Measurements from ENCODE around the gene PFDN6. TPM values are rescaled to one million over a fixed set of nuclear protein-coding genes. Genes with fewer than 3 reads are reported as not detected.

PFDN6 gene
- polyA plus RNA-seq, 3 donors = 26.0 to 36.2 (median 28.4) TPM

- H4K20me1 ChIP-seq (ENCODE audit: insufficient read depth, low read length) = peaks cover 59% of the 10 kb centered on the region
- H3K9ac ChIP-seq (ENCODE audit: insufficient read depth, low read length, poor library complexity, severe bottlenecking) = no peak overlapping the region
- H3K27me3 ChIP-seq (ENCODE audit: control insufficient read depth in 2 of 2, insufficient read depth in 2 of 2, low read length in 2 of 2) = no peaks in the 10 kb centered on the region
- intact Hi-C loops (cut with micrococcal nuclease) = loop anchor here in 1 of 2 donors (10.0 kb wide), 1 partner anchor 99 kb away; the partner anchor contains the start of genes CUTA and PHF1
- no peaks in the 10 kb centered on the region for H3K9me3 ChIP-seq (replicated peaks in 1 of 2; ENCODE audit: control insufficient read depth in 1 of 2, insufficient read depth in 1 of 2, low read length in 2 of 2)
- Mint-ChIP-seq H3K9me3 (peaks cover 0 to 6% (median 1%) of the 10 kb centered on the region in 7 donors), H3K4me1 (peaks cover 71% of the 10 kb centered on the region), H3K27me3 (ENCODE audit: low read depth in 3 of 3) (peaks cover 0 to 1% (median 0%) of the 10 kb centered on the region in 3 donors), H3K36me3 (peaks cover 35 to 50% of the 10 kb centered on the region in 2 donors), H3K4me3 (no peak overlapping the region), H3K27ac (peak overlapping the region; percentile 67 to 100 (median 99))
- peaks cover 62 to 72% of the 10 kb centered on the region in 2 donors for H3K4me1 ChIP-seq (ENCODE audit: control insufficient read depth in 1 of 2, insufficient read depth in 2 of 2, low read length in 2 of 2)
- peak overlapping the region in 1 of 3 experiments; percentile 99 for H3K4me3 ChIP-seq (replicated peaks in 1 of 3; ENCODE audit: low read depth in 2 of 3, low read length in 3 of 3)
- H3K36me3 ChIP-seq (replicated peaks in 1 of 2; ENCODE audit: control insufficient read depth in 1 of 2, insufficient read depth in 2 of 2, low read length in 2 of 2) = peaks cover 25 to 37% of the 10 kb centered on the region in 2 donors
- no peak for TF ChIP-seq CTCF (IDR thresholded peaks at IDR 0.05)
- no peak for DNase-seq
- no peak overlapping the region for H2AFZ ChIP-seq (ENCODE audit: insufficient read depth, low read depth, low read length, poor library complexity, severe bottlenecking)
- no peak overlapping the region for H3K4me2 ChIP-seq (replicated peaks; ENCODE audit: extremely low read depth, low read length, poor library complexity, severe bottlenecking)
- H3K79me2 ChIP-seq (ENCODE audit: insufficient read depth, low read length) = peaks cover 85% of the 10 kb centered on the region
- peak overlapping the region; percentile 21 to 24 for H3K27ac ChIP-seq (ENCODE audit: low read depth in 1 of 2, low read length in 2 of 2)
- WGBS (ENCODE audit: insufficient coverage) = 96% methylated on average over 10 of the region's 17 CpGs
Observed at GRCh38 chr6:33315793-33316602, 26.6 kb downstream of the PFDN6 start.

GRCh38 chr6:33316603-33317418 is 27.4 kb downstream of the PFDN6 start:
- H3K4me1 ChIP-seq (ENCODE audit: control insufficient read depth in 1 of 2, insufficient read depth in 2 of 2, low read length in 2 of 2) = peaks cover 66 to 78% of the 10 kb centered on the region in 2 donors

More at GRCh38 chr6:33316603-33317418, 27.4 kb downstream of the PFDN6 start:
- Mint-ChIP-seq H3K9me3 (peaks cover 0 to 6% (median 1%) of the 10 kb centered on the region in 7 donors), H3K27ac (peak overlapping the region; percentile 37 to 100 (median 90)), H3K4me1 (peaks cover 75% of the 10 kb centered on the region), H3K36me3 (peaks cover 32 to 48% of the 10 kb centered on the region in 2 donors), H3K4me3 (peak overlapping the region; percentile 98), H3K27me3 (ENCODE audit: low read depth in 3 of 3) (peaks cover 0 to 2% (median 1%) of the 10 kb centered on the region in 3 donors)
- Histone ChIP-seq H4K20me1 (ENCODE audit: insufficient read depth, low read length) (peaks cover 59% of the 10 kb centered on the region), H3K9ac (ENCODE audit: insufficient read depth, low read length, poor library complexity, severe bottlenecking) (no peak overlapping the region), H3K79me2 (ENCODE audit: insufficient read depth, low read length) (peaks cover 85% of the 10 kb centered on the region), H3K4me3 (replicated peaks in 1 of 3; ENCODE audit: low read depth in 2 of 3, low read length in 3 of 3) (peak overlapping the region in 1 of 3 experiments; percentile 99), H3K27ac (ENCODE audit: low read depth in 1 of 2, low read length in 2 of 2) (peak overlapping the region; percentile 21 to 24), H3K36me3 (replicated peaks in 1 of 2; ENCODE audit: control insufficient read depth in 1 of 2, insufficient read depth in 2 of 2, low read length in 2 of 2) (peaks cover 28 to 38% of the 10 kb centered on the region in 2 donors), H3K4me2 (replicated peaks; ENCODE audit: extremely low read depth, low read length, poor library complexity, severe bottlenecking) (peak overlapping the region; percentile 82), H2AFZ (ENCODE audit: insufficient read depth, low read depth, low read length, poor library complexity, severe bottlenecking) (no peak overlapping the region), H3K9me3 (replicated peaks in 1 of 2; ENCODE audit: control insufficient read depth in 1 of 2, insufficient read depth in 1 of 2, low read length in 2 of 2) (no peaks in the 10 kb centered on the region), H3K27me3 (ENCODE audit: control insufficient read depth in 2 of 2, insufficient read depth in 2 of 2, low read length in 2 of 2) (no peaks in the 10 kb centered on the region)
- intact Hi-C loops (cut with micrococcal nuclease) = loop anchor here in 1 of 2 donors (10.0 kb wide), 1 partner anchor 98 kb away; the partner anchor contains the start of genes CUTA and PHF1
- no peak for DNase-seq
- WGBS (ENCODE audit: insufficient coverage) = 94% methylated on average over 8 of the region's 19 CpGs
- TF ChIP-seq CTCF (IDR thresholded peaks at IDR 0.05) = no peak
